Peyer's patch (tissue), 4 donors: Measurements from ENCODE around the gene S100A10.
A peak's percentile ranks its signal among the peaks of the same experiment; 100 is the strongest.

Experiments
- POLR2A ChIP-seq, 2 donors: fragments of 450-650 bp; IDR thresholded peaks; one replicate each; pipeline ENCODE4 v1.5.1; 2017; ENCODE audit warnings: antibody characterized with exemption in 2 of 2, mild to moderate bottlenecking in 2 of 2, moderate library complexity in 2 of 2
- TF ChIP-seq, protein P1 (sequence below), 6 experiments: fragments of 450-650 bp in 4 of 6; fragments of 200-600 bp in 2 of 6; sonication (generic) in 1 of 6; IDR thresholded peaks; one replicate each; pipeline ENCODE4 v1.5.1; 2017 to 2019; ENCODE audit warnings: antibody characterized with exemption in 6 of 6, mild to moderate bottlenecking in 3 of 6, moderate library complexity in 1 of 6

DNA sequence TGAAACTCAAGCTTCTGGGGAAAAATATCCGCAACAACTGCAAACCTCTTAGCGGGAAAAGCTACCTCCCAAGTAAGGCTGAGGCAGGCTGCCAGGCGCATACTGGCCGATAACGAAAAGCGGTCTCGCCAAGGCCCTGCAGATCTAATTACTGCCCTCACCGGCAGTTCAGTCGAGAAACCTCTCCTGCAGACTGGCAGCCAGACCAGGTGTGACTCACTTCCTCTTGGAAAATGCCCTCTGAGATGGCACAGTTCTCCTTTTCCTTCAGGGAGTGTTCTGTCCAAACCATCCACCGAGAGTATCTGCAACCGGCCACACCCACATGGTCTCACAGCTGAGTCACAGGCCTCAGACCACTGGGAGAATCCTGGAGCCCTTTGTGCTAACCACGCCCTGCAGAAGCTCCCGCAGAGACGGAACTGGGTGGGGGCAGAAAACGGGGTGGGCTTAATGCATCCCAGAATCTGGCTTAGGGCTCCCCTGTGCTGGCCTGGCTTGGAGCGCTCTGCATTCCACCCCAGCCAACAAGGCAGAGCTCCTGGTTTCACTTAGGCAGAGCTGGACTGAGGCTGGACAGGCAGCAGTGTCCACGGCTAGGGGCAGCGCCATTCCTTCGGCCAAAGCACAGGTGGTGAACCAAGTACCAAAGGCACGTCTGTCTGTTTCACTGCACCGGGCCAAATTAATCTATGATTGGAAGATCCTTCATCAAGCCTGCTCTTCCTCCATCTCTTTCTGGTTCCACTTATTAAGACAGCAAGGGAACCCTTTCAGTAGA is 1.2 kb downstream of the S100A10 start:
- TF ChIP-seq, protein P1, sequence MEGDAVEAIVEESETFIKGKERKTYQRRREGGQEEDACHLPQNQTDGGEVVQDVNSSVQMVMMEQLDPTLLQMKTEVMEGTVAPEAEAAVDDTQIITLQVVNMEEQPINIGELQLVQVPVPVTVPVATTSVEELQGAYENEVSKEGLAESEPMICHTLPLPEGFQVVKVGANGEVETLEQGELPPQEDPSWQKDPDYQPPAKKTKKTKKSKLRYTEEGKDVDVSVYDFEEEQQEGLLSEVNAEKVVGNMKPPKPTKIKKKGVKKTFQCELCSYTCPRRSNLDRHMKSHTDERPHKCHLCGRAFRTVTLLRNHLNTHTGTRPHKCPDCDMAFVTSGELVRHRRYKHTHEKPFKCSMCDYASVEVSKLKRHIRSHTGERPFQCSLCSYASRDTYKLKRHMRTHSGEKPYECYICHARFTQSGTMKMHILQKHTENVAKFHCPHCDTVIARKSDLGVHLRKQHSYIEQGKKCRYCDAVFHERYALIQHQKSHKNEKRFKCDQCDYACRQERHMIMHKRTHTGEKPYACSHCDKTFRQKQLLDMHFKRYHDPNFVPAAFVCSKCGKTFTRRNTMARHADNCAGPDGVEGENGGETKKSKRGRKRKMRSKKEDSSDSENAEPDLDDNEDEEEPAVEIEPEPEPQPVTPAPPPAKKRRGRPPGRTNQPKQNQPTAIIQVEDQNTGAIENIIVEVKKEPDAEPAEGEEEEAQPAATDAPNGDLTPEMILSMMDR (IDR thresholded peaks at IDR 0.05) = no peak
- TF ChIP-seq POLR2A (IDR thresholded peaks at IDR 0.05) = peak; percentile 52 to 84
